HG03460 (cell line): Measurements from ENCODE around the gene CLMN.

Experiments
- ATAC-seq: cut with Tn5 transposase; IDR thresholded peaks from one replicate; pipeline ENCODE4 v1.9.1; 2021; ENCODE audit not compliant: unreplicated experiment

CLMN gene

GRCh38 chr14:95341564-95341963 lies 21.9 kb upstream of the CLMN start:
- no peak for ATAC-seq

DNA sequence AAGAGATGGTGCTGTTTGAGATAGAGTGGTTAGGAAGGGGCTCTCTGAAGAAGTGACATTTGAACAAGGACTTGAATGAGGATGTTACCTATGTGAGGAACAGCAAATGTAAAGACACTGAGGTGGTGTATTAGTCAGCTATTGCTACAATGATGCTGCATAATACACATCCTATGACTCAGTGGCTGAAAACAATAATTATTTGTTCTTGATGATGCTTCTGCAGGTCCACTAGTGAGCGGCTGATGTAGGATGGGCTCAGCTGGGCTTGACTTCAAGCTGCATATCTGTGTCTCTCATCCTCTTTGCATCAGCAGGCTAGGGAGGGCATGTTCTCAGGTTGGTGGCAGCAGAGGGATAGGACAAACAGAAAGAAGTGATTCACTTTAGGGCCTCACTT lies 21.4 kb upstream of the CLMN start:
- ATAC-seq: no peak

DNA sequence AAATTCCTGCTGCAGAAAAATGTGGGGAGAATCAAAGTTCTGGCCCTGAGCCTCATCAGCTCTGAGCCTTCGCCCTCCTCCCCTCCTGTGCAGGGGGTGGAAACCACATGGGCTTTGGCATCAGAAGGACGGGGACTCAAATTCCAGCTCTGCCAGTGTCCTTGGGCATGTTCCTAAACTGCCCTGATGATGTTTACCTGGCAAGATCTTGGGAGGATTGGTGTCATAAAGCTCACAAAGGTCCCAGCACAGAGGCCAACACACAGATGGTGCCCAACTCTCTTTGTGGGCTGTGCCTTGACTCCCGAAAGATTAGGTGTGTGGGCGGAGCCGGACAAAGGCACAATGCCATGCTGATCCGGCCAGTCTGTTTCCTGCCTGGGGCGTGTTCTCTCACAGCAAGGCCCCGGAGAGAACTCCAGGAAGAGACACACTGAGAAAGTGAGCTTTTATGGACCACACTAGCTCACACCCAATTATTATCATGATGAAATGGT lies 20.5 kb upstream of the CLMN start:
- ATAC-seq: no peak

- no peak for ATAC-seq
Observed at GRCh38 chr14:95339301-95339865, 19.7 kb upstream of the CLMN start.

GRCh38 chr14:95338436-95338835 lies 18.7 kb upstream of the CLMN start:
- ATAC-seq: no peak

DNA sequence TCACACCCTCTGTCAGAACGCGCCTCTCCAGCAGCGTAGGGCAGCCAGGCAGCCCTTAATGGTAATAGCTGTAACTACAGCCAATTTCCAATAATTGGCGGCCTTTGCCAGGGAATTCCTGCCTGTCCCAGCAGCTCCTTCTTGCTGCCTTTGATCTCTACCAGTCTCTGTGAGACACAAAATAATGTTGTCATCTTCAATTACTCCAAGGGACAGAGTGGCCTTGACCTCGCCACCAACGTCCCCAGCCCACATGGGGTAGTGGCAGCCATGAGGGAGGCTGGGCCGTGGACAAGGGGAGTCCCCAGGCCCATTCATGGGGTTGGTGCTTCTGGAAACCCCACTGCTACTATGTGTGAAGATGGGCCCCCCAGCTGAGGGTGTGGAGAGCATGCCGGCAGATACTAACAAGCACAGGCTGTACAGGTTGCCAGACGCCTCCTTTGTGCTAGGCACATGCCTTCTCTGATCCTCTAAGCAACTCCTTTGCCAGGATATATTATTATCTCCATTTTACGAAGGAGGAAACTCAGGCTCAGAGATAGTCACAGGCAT lies 17.4 kb upstream of the CLMN start:
- no peak for ATAC-seq

DNA sequence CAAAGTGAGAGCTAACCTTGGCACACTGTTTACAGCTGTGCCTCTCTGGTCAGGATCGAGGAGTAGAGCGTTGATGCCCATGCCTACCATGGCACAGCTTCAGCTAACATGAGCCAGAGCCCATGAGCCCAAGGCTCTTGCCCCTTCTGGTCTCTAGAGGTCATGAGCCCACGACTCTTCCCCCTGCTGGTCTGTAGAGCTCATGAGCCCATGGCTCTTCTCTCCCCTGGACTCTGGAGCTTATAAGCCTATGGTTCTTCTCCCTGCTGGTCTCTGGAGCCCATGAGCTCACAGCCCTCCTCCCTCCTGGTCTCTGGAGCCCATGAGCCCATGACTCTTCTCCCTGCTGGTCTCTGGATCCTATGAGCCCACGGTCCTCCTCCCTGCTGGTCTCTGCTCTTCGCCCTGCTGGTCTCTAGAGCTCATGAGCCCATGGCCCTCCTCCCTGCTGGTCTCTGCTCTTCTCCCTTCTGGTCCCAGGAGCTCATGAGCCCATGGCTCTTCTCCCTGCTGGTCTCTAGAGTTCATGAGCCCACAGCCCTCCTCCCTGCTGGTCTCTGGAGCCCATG lies 16.6 kb upstream of the CLMN start:
- no peak for ATAC-seq

DNA sequence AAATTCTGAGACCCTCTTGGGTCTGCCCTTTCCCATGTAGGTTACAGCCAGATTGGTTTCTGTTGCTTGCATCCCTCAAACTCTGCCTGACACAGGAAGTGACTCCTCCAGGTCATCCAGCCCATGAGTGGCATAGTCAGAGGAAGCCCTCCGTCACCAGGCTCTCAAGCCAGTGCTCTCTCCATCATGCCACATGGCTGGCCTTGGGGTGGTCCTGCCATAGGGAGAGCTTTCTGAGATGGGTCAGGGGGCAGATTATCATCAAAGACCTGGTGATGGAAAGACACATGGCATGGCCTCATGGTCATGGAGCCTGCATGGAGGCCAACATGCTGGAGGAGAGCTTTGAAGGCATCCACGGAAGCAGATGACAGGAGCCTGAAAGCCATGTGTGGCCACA lies 15.4 kb upstream of the CLMN start:
- ATAC-seq: no peak

DNA sequence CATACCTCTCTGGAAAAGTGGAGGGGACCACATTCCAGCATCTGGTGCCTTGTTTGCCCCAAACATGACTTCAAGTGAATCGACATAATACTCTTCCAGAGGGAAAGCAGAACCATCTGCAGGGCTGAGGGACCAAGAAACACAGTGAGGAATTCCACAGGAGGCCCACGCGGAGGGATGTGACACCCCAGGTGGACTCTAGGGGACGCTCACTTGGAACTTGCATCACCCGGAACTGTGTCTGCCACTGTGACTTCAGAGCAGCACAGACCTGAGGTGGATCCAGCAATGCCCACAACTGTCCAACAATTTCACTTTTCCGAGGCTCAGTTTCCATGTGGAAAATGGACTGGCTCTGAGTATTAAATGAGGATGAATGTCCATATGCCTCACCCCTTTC lies 14.3 kb upstream of the CLMN start:
- no peak for ATAC-seq

DNA sequence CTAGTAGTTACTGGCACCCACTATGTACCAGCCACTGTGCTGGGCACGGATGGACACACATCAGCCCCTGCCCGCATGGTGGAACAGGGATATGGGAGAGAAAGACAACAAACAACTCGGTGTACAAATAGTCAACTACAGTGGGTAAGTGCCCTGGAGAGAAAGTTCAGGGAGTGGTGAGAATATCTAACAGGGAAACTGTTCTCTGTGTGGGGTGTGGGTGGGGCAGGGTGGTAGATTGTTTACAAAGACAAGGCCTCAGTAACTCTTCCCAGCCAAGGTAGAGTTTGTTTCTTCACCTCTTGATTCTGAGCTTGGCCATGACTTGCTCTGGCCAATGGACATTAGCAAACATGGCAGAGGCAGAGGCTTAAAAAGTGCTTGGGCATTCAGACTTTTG lies 12.9 kb upstream of the CLMN start:
- no peak for ATAC-seq

GRCh38 chr14:95331708-95332408 lies 12.2 kb upstream of the CLMN start:
- ATAC-seq: no peak

- ATAC-seq: no peak
Observed at GRCh38 chr14:95330591-95331370, 11.1 kb upstream of the CLMN start.

DNA sequence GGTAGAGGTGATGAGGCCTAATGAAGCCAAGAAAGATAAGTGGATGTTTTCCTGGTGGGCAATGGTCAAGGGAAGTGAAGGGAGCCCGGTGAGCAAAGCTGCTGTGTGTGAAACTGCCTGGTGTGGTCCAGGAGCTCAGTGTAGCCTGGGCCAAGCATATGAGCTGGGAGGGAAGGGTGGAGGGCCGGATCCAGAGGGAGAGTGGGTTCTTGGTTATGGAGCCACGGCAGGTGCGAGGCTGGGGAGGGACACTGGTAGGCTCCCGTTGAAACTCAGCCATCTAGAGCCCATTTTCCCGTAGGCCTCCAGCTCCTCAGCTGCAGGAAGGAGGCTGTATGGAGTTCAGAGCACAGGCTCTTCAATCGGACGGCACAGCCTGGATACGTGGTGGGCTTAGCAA lies 10.2 kb upstream of the CLMN start:
- no peak for ATAC-seq

- ATAC-seq: no peak
Observed at GRCh38 chr14:95328729-95329503, 9.2 kb upstream of the CLMN start.

DNA sequence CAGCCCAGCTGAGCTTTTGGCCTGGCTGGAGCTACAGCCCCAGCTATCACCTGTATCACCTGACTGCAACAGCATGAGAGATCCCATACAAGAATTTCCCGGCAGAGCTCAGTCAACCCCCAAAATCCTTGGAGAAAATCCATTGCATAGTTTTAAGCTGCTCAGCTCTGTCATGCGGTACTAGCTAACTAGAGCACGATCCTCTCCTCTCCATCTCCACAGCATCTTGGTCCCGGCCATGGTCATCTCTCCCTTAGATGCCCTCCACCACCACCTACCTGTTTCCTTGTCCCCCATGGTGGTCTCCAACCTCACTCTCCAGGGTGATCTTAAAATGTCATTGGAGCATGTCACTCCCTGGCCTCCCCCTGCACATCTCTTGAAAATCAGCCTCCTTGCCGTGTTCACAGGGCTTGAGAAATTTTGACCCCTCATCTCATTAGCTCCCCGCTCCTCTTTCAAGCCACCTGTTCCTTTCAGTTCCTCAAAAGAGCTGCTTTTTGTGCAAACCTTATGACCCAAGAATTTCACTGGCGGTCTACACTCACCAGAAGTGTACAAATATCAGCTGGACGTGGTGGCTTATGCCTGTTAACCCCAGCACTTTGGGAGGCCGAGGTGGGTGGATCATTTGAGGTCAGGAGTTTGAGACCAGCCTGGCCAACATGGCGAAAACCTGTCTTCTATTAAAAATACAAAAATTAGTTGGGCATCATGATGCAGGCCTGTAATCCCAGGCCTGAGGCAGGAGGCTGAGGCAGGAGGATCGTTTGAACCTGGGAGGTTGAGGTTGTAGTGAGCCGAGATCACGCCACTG lies 8.1 kb upstream of the CLMN start:
- ATAC-seq: peak; percentile 99

DNA sequence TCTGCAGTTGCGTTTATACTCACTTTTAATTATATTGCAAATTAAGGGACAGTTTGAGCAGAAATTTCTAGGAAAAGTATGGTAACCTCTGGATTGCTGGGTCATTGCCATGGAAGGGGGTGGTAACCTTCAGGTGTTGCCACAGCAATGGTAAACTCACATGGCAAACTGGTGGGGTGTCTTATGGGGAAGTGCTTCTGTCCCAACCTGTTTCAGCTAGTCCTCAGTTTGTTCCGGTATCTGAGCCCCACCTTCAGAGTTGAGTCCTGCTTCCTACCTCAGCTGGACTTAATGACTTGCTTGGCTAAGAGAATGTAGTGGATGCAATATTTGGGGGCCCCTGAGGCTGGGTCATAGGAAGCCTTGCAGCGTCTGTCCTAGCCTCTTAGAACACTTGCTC lies 7.3 kb upstream of the CLMN start:
- ATAC-seq: no peak

- no peak for ATAC-seq
Observed at GRCh38 chr14:95323917-95324316, 4.2 kb upstream of the CLMN start.

- ATAC-seq: no peak
Observed at GRCh38 chr14:95323361-95323760, 3.7 kb upstream of the CLMN start.

- no peak for ATAC-seq
Observed at GRCh38 chr14:95322651-95323050, 2.9 kb upstream of the CLMN start.
